Left colon (tissue), 2 donors: ENCODE data around the gene FCGBP. TPM values are rescaled to one million over a fixed set of nuclear protein-coding genes. Genes with fewer than 3 reads are reported as not detected.
A peak's percentile ranks its signal among the peaks of the same experiment; 100 is the strongest.
"Not testable (repeated sequence)": the region's sequence is repeated elsewhere in the genome, so short reads cannot be mapped to it uniquely, and the experiment has no call there.

Source experiments
- ATAC-seq: fragments of 200-7000 bp; cut with Tn5 transposase; one replicate; pipeline ENCODE4 v1.9.1; 2020; ENCODE audit warnings: mild to moderate bottlenecking, moderate library complexity
- DNase-seq, 2 donors: peaks; one replicate each; pipeline ENCODE4 v3.0.0-alpha.2; 2020
- intact Hi-C, 2 donors: fragments of 100-400 bp; cut with DNase I in 1 of 2; cut with micrococcal nuclease in 1 of 2; formaldehyde crosslinking; loops; one replicate each; pipeline versions ENCODE4 v1.11.2 to v1.14.0; 2022; cut with DNase I, micrococcal nuclease
- long read RNA-seq: library from polyadenylated mRNA; unstranded; transcript quantifications from one replicate; pipeline ENCODE4 v2.0.0, GENCODE V29; 2021
- total RNA-seq, 2 donors: library from RNA; stranded (reverse); fragmentation: NEBNext Ultra II Directional; extraction: Animal tissue kit (Norgen Biotek cat#: 25700); gene quantifications; one replicate each; pipeline ENCODE4 v1.2.1, GENCODE V29; 2021
- donor health status: DM: no; HTN: no; CAD: no.
- donor health status: DM: yes; HTN: yes; CAD: no.

The FCGBP gene
- 1,000 to 10,000 TPM; 6,411 to 6,996 TPM for total RNA-seq
- long read RNA-seq, partial matches to known transcripts = 3,768 of 3,899 reads
- long read RNA-seq, other reads (novel, unspliced or antisense) = 131 of 3,899 reads

- DNase-seq = peak; percentile 83 to 90
- intact Hi-C loops = no loop called here
- ATAC-seq = peak; percentile 77
Measured at GRCh38 chr19:39934584-39935363, at the start of gene FCGBP. TSS of gene FCGBP (minus strand) at chr19:39934634.

- no peak for DNase-seq
- intact Hi-C loops = no loop called here
- no peak for ATAC-seq
Measured at GRCh38 chr19:39983695-39984300, 49.4 kb upstream of the FCGBP start.

GRCh38 chr19:39982883-39983282 lies 48.4 kb upstream of the FCGBP start:
- no peak for DNase-seq
- ATAC-seq = no peak
- intact Hi-C loops = no loop called here

GRCh38 chr19:39974377-39975155 lies 40.1 kb upstream of the FCGBP start:
- intact Hi-C loops = no loop called here
- ATAC-seq = no peak

GRCh38 chr19:39971380-39972035 lies 37.1 kb upstream of the FCGBP start:
- intact Hi-C loops = no loop called here
- DNase-seq = no peak
- ATAC-seq = peak; percentile 3

More at GRCh38 chr19:39974377-39975155, 40.1 kb upstream of the FCGBP start:
- DNase-seq = no peak

- intact Hi-C loops = no loop called here
- peak; percentile 94 for ATAC-seq
Measured at GRCh38 chr19:39970675-39971379, 36.4 kb upstream of the FCGBP start, which contains the start of gene PSMC4. TSS of gene PSMC4 (plus strand) at chr19:39971165. CDS start at chr19:39971203, 38 bp downstream.

GRCh38 chr19:39970425-39970674 lies 35.9 kb upstream of the FCGBP start:
- intact Hi-C loops = no loop called here
- ATAC-seq (peak; percentile 48), DNase-seq (no peak)

More at GRCh38 chr19:39970675-39971379, 36.4 kb upstream of the FCGBP start, which contains the start of gene PSMC4:
- DNase-seq = peak; percentile 98 to 99

GRCh38 chr19:39969681-39970424 lies 35.4 kb upstream of the FCGBP start:
- intact Hi-C loops = no loop called here
- DNase-seq = no peak
- ATAC-seq = no peak

- DNase-seq (no peak), ATAC-seq (no peak)
- intact Hi-C loops = no loop called here
Measured at GRCh38 chr19:39969266-39969665, 34.8 kb upstream of the FCGBP start.

GRCh38 chr19:39968789-39969188 lies 34.4 kb upstream of the FCGBP start:
- intact Hi-C loops = no loop called here
- no peak for DNase-seq
- ATAC-seq = no peak

GRCh38 chr19:39967561-39967960 lies 33.1 kb upstream of the FCGBP start:
- DNase-seq (no peak), ATAC-seq (no peak)
- intact Hi-C loops = no loop called here

GRCh38 chr19:39966617-39967016 lies 32.2 kb upstream of the FCGBP start:
- ATAC-seq (no peak), DNase-seq (no peak)
- intact Hi-C loops = no loop called here

GRCh38 chr19:39963898-39964297 lies 29.5 kb upstream of the FCGBP start:
- intact Hi-C loops = no loop called here
- DNase-seq = no peak

GRCh38 chr19:39959407-39959806 lies 25.0 kb upstream of the FCGBP start:
- ATAC-seq, intact Hi-C loops, DNase-seq: not testable (repeated sequence)

More at GRCh38 chr19:39963898-39964297, 29.5 kb upstream of the FCGBP start:
- no peak for ATAC-seq

- DNase-seq, intact Hi-C loops, ATAC-seq: not testable (repeated sequence)
Measured at GRCh38 chr19:39958942-39959341, 24.5 kb upstream of the FCGBP start.

- intact Hi-C loops, DNase-seq, ATAC-seq: not testable (repeated sequence)
Measured at GRCh38 chr19:39957886-39958285, 23.5 kb upstream of the FCGBP start.

- intact Hi-C loops = no loop called here
- DNase-seq (no peak), ATAC-seq (no peak)
Measured at GRCh38 chr19:39953915-39954314, 19.5 kb upstream of the FCGBP start.

GRCh38 chr19:39951686-39952085 lies 17.3 kb upstream of the FCGBP start:
- ATAC-seq = peak; percentile 81

More at GRCh38 chr19:39951686-39952085, 17.3 kb upstream of the FCGBP start:
- intact Hi-C loops = no loop called here
- DNase-seq = no peak
